Measurements from ENCODE around the gene PPBP.
"Not testable (repeated sequence)": the region's sequence is repeated elsewhere in the genome, so short reads cannot be mapped to it uniquely, and the experiment has no call there.

The PPBP gene

GRCh38 chr4:73991742-73992000, 3.7 kb upstream of the PPBP start:
- DNase-seq: no peak

GRCh38 chr4:73990988-73991741, 3.2 kb upstream of the PPBP start:
- no peak for DNase-seq

GRCh38 chr4:73989928-73990327, 1.9 kb upstream of the PPBP start:
- no peak for DNase-seq

GRCh38 chr4:73989031-73989430, 1.0 kb upstream of the PPBP start:
- no peak for DNase-seq

GRCh38 chr4:73985528-73985852, 2.5 kb downstream of the PPBP start:
- no peak for DNase-seq

GRCh38 chr4:73984736-73985527, 3.1 kb downstream of the PPBP start:
- no peak for DNase-seq

GRCh38 chr4:73981175-73981574, 6.8 kb downstream of the PPBP start:
- DNase-seq: not testable (repeated sequence)

GRCh38 chr4:73979407-73979957, 8.5 kb downstream of the PPBP start:
- DNase-seq: no peak

GRCh38 chr4:73978886-73979285, 9.1 kb downstream of the PPBP start:
- DNase-seq: no peak

- DNase-seq: no peak
Observed at GRCh38 chr4:73976716-73977115, 11.3 kb downstream of the PPBP start.

GRCh38 chr4:73976217-73976616, 11.8 kb downstream of the PPBP start:
- DNase-seq: no peak

- no peak for DNase-seq
Observed at GRCh38 chr4:73974352-73974751, 13.6 kb downstream of the PPBP start.

GRCh38 chr4:73970945-73971344, 17.0 kb downstream of the PPBP start:
- DNase-seq: no peak

- no peak for DNase-seq
Observed at GRCh38 chr4:73970011-73970410, 18.0 kb downstream of the PPBP start.

- DNase-seq: no peak
Observed at GRCh38 chr4:73967866-73968265, 20.1 kb downstream of the PPBP start.

- no peak for DNase-seq
Observed at GRCh38 chr4:73964862-73965611, 23.0 kb downstream of the PPBP start.

GRCh38 chr4:73962724-73963123, 25.3 kb downstream of the PPBP start:
- DNase-seq: no peak

- DNase-seq: not testable (repeated sequence)
Observed at GRCh38 chr4:73959041-73959440, 28.9 kb downstream of the PPBP start.

- no peak for DNase-seq
Observed at GRCh38 chr4:73952352-73952751, 35.6 kb downstream of the PPBP start.

GRCh38 chr4:73950376-73950920, 37.5 kb downstream of the PPBP start:
- DNase-seq: not testable (repeated sequence)

GRCh38 chr4:73948990-73949706, 38.8 kb downstream of the PPBP start:
- no peak for DNase-seq

GRCh38 chr4:73948291-73948690, 39.7 kb downstream of the PPBP start:
- no peak for DNase-seq
